HepG2 (cell line): Measurements from ENCODE around the gene CHPF. TPM values are rescaled to one million over a fixed set of nuclear protein-coding genes. Genes with fewer than 3 reads are reported as not detected.
A peak's percentile ranks its signal among the peaks of the same experiment; 100 is the strongest.

ENCODE experiments used
- AHDC1 ChIP-seq: sonication (generic); formaldehyde crosslinking; IDR thresholded peaks from 2 replicates; pipeline ENCODE4 v1.5.1; 2020; ENCODE audit warnings: mild to moderate bottlenecking, missing genetic modification reagents, borderline replicate concordance
- BORCS8-MEF2B ChIP-seq: sonication (generic); formaldehyde crosslinking; IDR thresholded peaks from 2 replicates; pipeline ENCODE4 v1.8.0; 2022; ENCODE audit warnings: mild to moderate bottlenecking, missing genetic modification reagents
- CTCF ChIP-seq: sonication (generic); formaldehyde crosslinking; IDR thresholded peaks from 2 replicates; pipeline ENCODE4 v1.5.0; 2020; ENCODE audit warnings: mild to moderate bottlenecking, missing genetic modification reagents, moderate library complexity
- GMEB1 ChIP-seq: sonication (generic); formaldehyde crosslinking; IDR thresholded peaks from 2 replicates; pipeline ENCODE4 v1.5.1; 2020; ENCODE audit warnings: missing genetic modification reagents, mild to moderate bottlenecking, borderline replicate concordance
- HNRNPL ChIP-seq: fragments of 200-400 bp; formaldehyde crosslinking; IDR thresholded peaks from 2 replicates; pipeline ENCODE4 v1.6.1; 2017; ENCODE audit warnings: mild to moderate bottlenecking, low read depth, low read length
- HOXA5 ChIP-seq: sonication (generic); formaldehyde crosslinking; IDR thresholded peaks from 2 replicates; pipeline ENCODE4 v1.4.0; 2020; ENCODE audit warnings: missing genetic modification reagents
- NR2F2 ChIP-seq: IDR thresholded peaks from 2 replicates; pipeline ENCODE4 v1.6.1; 2012; ENCODE audit warnings: low read depth, inconsistent platforms, borderline replicate concordance
- NR2F6 ChIP-seq, 2 experiments: IDR thresholded peaks; 2 replicates each; pipeline ENCODE4 v1.6.1; 2016; ENCODE audit warnings: antibody characterized with exemption in 1 of 2, mild to moderate bottlenecking in 1 of 2
- PTBP1 ChIP-seq: fragments of 200-400 bp; formaldehyde crosslinking; IDR thresholded peaks from 2 replicates; pipeline ENCODE4 v1.6.1; 2018; ENCODE audit warnings: low read length, low read depth; ENCODE audit not compliant: poor library complexity, severe bottlenecking
- RELA ChIP-seq: sonication (generic); formaldehyde crosslinking; IDR thresholded peaks from 2 replicates; pipeline ENCODE4 v1.4.0; 2020; ENCODE audit warnings: missing genetic modification reagents
- RFX5 ChIP-seq: IDR thresholded peaks from 2 replicates; pipeline ENCODE4 v1.6.1; 2011; ENCODE audit warnings: low read depth, low read length, improper control_type of control experiment
- SSRP1 ChIP-seq: IDR thresholded peaks from 2 replicates; pipeline ENCODE4 v1.6.1; 2016; ENCODE audit warnings: control low read depth
- TGIF2 ChIP-seq: IDR thresholded peaks from 2 replicates; pipeline ENCODE4 v1.6.1; 2016; ENCODE audit warnings: control low read depth, missing compliant biosample characterization
- ZC3H13 ChIP-seq: sonication (generic); formaldehyde crosslinking; IDR thresholded peaks from 2 replicates; pipeline ENCODE4 v1.8.1; 2023; ENCODE audit warnings: mild to moderate bottlenecking, missing genetic modification reagents, moderate library complexity
- ZFP90 ChIP-seq: sonication (generic); formaldehyde crosslinking; IDR thresholded peaks from 2 replicates; pipeline ENCODE4 v1.8.0; 2022; ENCODE audit warnings: missing genetic modification reagents, mild to moderate bottlenecking, inconsistent platforms, borderline replicate concordance
- ZKSCAN5 ChIP-seq: sonication (generic); formaldehyde crosslinking; IDR thresholded peaks from 2 replicates; pipeline ENCODE4 v1.5.1; 2020; ENCODE audit warnings: mild to moderate bottlenecking, missing genetic modification reagents
- ZNF468 ChIP-seq: sonication (generic); formaldehyde crosslinking; IDR thresholded peaks from 2 replicates; pipeline ENCODE4 v1.8.0; 2022; ENCODE audit warnings: mild to moderate bottlenecking, moderate library complexity, missing genetic modification reagents
- ZNF558 ChIP-seq: sonication (generic); formaldehyde crosslinking; IDR thresholded peaks from 2 replicates; pipeline ENCODE4 v1.9.0; 2022; ENCODE audit warnings: mild to moderate bottlenecking, missing genetic modification reagents, borderline replicate concordance
- ZNF567 ChIP-seq: sonication (generic); formaldehyde crosslinking; IDR thresholded peaks from 2 replicates; pipeline ENCODE4 v1.8.1; 2023; ENCODE audit warnings: mild to moderate bottlenecking, missing genetic modification reagents, borderline replicate concordance
- ZXDC ChIP-seq: sonication (generic); formaldehyde crosslinking; IDR thresholded peaks from 2 replicates; pipeline ENCODE4 v1.5.0; 2020; ENCODE audit warnings: mild to moderate bottlenecking, missing genetic modification reagents
- polyA plus RNA-seq, 8 experiments: library from polyadenylated mRNA; depleted of rRNA in 3 of 8; stranded (reverse) in 7 of 8; unstranded in 1 of 8; fragments of >200 nt; fragmentation: Illumina TruSeq in 4 of 8; extraction: Trizol in 4 of 8; gene quantifications; 2 replicates each; pipeline versions ENCODE4 v1.2.1 to v1.2.3, GENCODE V29; 2011 to 2016; ENCODE audit warnings: low read depth in 4 of 8, missing spikeins in 1 of 8, mixed read lengths in 1 of 8; ENCODE audit not compliant: insufficient read depth in 1 of 8
- total RNA-seq, 5 experiments: library from RNA; depleted of rRNA; stranded (reverse); fragments of >200 nt; fragmentation: Illumina TruSeq; extraction: Trizol; gene quantifications; 2 replicates each; pipeline ENCODE4 v1.2.3, GENCODE V29; 2016; ENCODE audit warnings: low read depth in 1 of 5

CHPF gene
- total and polyA plus RNA-seq, 2 of the 13 experiments (the other 11 are each of a cell fraction or from before 2014, with no cell fraction given) = 79.6 to 111 TPM

GRCh38 chr2:219553168-219553417 is 9.5 kb upstream of the CHPF start (continued):
- peak; percentile 81; the same call in 1 of the 2 replicates for TF ChIP-seq ZXDC (CRISPR knock-in tag)
- TF ChIP-seq ZC3H13 = no peak
- 0 out of 2 replicates have a peak, but pooled peaks have one; percentile 39 for TF ChIP-seq TGIF2 (CRISPR knock-in tag)
- TF ChIP-seq RELA (CRISPR knock-in tag) = no peak
- TF ChIP-seq GMEB1 = no peak
- no peak for TF ChIP-seq SSRP1 (CRISPR knock-in tag)
- no peak for TF ChIP-seq NR2F2
- no peak for TF ChIP-seq PTBP1
- TF ChIP-seq ZFP90 (CRISPR knock-in tag) = no peak
- TF ChIP-seq HOXA5 (CRISPR knock-in tag) = no peak
- no peak for TF ChIP-seq BORCS8-MEF2B (CRISPR knock-in tag)
- TF ChIP-seq NR2F6 (IDR thresholded peaks at IDR 0.05) = no peak
- TF ChIP-seq NR2F6 (CRISPR knock-in tag; IDR thresholded peaks at IDR 0.05) = no peak
- TF ChIP-seq ZKSCAN5 (CRISPR knock-in tag) = no peak
- no peak for TF ChIP-seq HNRNPL
- TF ChIP-seq RFX5 = no peak
- TF ChIP-seq CTCF = no peak
- no peak for TF ChIP-seq ZNF567 (CRISPR knock-in tag)
- no peak for TF ChIP-seq AHDC1
- no peak; the same call in 1 of the 2 replicates for TF ChIP-seq ZNF558 (CRISPR knock-in tag)
- TF ChIP-seq ZNF468 = 0 out of 2 replicates have a peak, but pooled peaks have one; percentile 16
